GM12892 (cell line): ENCODE results near the gene MYOM1.

Experiments used
- DNase-seq: peaks from one replicate; pipeline ENCODE4 v3.0.0; 2011; ENCODE audit not compliant: insufficient read length
- FAIRE-seq: peaks from 2 replicates; lab custom pipeline; 2011; peaks lifted over from hg19 to GRCh38; lab: Jason Lieb, UNC
- POLR2A ChIP-seq: IDR thresholded peaks from 2 replicates; pipeline ENCODE4 v1.6.1; 2011; ENCODE audit warnings: low read depth, low read length, control low read depth
- POLR2AphosphoS5 ChIP-seq: IDR thresholded peaks from 2 replicates; pipeline ENCODE4 v1.6.1; 2011; ENCODE audit warnings: low read depth, low read length, control low read depth
- TAF1 ChIP-seq: IDR thresholded peaks from 2 replicates; pipeline ENCODE4 v1.6.1; 2011; ENCODE audit warnings: low read depth, mild to moderate bottlenecking, control low read depth, low read length, borderline replicate concordance

Gene MYOM1

DNA sequence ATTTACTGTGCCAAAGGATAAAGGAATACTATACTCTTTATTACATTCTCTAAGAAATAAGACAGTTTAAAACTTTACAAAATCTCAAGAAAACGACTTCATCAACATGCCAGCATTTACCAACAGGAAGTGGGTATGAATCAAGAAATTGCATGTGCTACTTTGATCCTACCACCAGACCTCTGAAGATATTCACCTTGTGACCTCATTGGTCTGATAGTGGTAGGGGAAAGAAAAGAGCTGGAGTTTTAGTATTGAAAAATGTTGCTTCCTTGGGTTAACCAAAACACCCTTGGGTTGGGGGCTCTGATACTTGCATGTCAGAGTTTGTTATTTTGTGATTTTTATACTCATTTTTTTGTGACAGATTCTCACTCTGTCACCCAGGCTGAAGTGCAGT is 122.7 kb downstream of the MYOM1 start:
- FAIRE-seq (no peak), DNase-seq (no peak)
- TF ChIP-seq TAF1, result no peak
- no peak for TF ChIP-seq POLR2A
- TF ChIP-seq POLR2AphosphoS5, result no peak

DNA sequence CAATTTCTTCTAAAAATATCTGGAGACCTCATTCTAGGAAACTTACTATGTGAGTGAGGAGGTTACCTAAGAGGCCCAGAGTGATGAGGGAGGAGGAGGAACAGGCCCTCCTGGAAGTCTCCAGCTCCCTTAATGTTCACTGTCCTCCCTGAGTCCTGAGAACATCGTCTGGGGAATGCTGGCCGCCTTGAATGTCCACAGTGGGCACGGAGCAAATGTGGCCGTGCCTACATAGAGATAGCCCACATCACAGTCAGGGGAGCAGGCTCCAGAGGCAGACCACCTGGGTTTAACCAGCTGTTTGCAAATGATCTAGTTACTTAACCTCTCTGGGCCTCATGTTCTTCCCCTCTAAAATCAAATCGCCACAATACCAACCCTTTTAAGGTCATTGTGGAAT is 123.8 kb downstream of the MYOM1 start:
- TF ChIP-seq POLR2A (no peak), POLR2AphosphoS5 (no peak), TAF1 (no peak)
- FAIRE-seq (no peak), DNase-seq (no peak)

- FAIRE-seq (no peak), DNase-seq (no peak)
- TF ChIP-seq POLR2AphosphoS5 (no peak), POLR2A (no peak), TAF1 (no peak)
Observed at GRCh38 chr18:3094338-3094684, 125.5 kb downstream of the MYOM1 start.

DNA sequence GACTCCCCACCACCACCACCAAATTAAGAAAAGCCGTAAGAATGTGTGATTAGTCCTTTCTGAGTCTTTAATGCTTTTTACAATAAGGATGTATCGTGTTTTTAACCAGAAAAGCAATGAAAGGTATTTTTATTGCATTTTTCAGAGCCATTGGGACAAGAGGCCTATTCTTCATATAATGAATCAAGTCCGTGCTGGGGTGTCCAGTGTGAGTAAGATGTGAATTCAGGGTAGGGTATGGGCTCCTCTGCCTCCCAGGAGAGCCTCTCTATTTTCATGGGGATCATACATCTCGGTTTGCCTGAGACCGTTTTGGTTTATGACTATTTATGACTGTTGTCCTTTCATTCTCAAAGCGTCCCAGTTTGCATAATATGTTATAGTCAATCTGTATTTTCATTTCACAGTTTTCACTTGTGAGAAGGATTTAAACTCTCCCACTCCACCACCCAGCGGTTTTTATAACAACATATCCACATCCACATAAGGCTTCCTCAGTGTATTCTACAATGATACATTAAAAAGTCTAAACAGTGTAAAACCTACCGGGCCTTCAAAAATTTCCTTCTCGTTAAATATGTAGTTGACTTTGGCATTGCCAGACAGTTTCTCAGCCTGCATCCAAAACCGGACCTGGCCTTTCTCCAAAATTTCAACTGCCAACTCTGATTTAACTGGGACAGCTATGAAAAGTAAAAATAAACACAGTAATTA is 126.0 kb downstream of the MYOM1 start:
- no peak for FAIRE-seq

GRCh38 chr18:3092727-3093126 is 127.0 kb downstream of the MYOM1 start:
- TF ChIP-seq POLR2A (no peak), POLR2AphosphoS5 (no peak), TAF1 (no peak)
- DNase-seq (no peak), FAIRE-seq (no peak)

More for the DNA sequence above, 126.0 kb downstream of the MYOM1 start:
- no peak for TF ChIP-seq TAF1
- no peak for TF ChIP-seq POLR2AphosphoS5
- TF ChIP-seq POLR2A, result no peak
- DNase-seq, result no peak

GRCh38 chr18:3089579-3089978 is 130.2 kb downstream of the MYOM1 start:
- TF ChIP-seq TAF1 (no peak), POLR2AphosphoS5 (no peak), POLR2A (no peak)
- FAIRE-seq (no peak), DNase-seq (no peak)

GRCh38 chr18:3088449-3088848 is 131.3 kb downstream of the MYOM1 start:
- TF ChIP-seq TAF1 (no peak), POLR2AphosphoS5 (no peak), POLR2A (no peak)
- DNase-seq (no peak), FAIRE-seq (no peak)

DNA sequence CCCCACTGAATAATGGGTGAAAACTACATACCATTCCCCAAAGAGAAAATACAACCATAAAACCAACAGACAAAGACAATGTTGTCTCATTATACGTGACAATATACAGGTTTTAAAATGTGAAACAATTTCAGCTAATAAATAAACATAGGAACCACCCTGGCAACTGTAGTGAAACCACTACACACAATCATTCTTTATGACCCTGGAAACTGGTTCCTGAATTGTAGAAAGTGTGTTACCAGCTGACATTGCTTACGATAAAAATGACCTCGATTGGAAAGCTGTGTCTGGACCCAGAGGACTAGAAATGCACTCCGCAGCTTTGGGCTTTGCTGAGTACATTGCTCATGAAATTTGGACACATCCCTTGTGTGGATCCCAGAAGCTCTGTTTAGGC is 132.9 kb downstream of the MYOM1 start:
- FAIRE-seq, result no peak
- no peak for DNase-seq
- TF ChIP-seq POLR2A, result no peak
- TF ChIP-seq POLR2AphosphoS5, result no peak
- no peak for TF ChIP-seq TAF1

GRCh38 chr18:3085612-3086011 is 134.2 kb downstream of the MYOM1 start:
- FAIRE-seq, result no peak
- DNase-seq, result no peak
- TF ChIP-seq POLR2A (no peak), TAF1 (no peak), POLR2AphosphoS5 (no peak)

- no peak for FAIRE-seq
- TF ChIP-seq POLR2A (no peak), TAF1 (no peak)
- no peak for DNase-seq
Observed at GRCh38 chr18:3084206-3084605, 135.6 kb downstream of the MYOM1 start.

DNA sequence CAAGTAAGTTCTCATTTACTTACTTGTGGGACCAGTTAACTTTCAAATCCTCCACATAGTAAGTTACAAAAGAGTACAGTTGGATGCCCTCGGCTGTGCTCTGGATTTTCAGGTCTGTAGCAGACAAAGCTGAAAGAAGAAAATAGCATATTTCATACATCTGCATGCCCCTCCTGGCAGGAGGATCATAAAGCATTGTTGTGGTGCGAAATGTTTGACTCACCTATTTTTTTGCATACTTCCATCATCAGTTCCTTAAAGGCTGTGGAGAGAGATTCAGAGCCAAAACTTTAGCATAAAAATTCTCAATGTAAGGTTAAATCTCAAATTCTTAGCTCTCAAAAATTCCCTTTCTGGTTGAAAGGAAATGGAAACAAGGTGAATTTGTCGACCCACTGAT is 136.0 kb downstream of the MYOM1 start:
- DNase-seq, result no peak
- no peak for TF ChIP-seq POLR2AphosphoS5
- no peak for TF ChIP-seq POLR2A
- TF ChIP-seq TAF1, result no peak
- FAIRE-seq, result no peak

- TF ChIP-seq POLR2AphosphoS5, result no peak
- TF ChIP-seq TAF1, result no peak
- no peak for TF ChIP-seq POLR2A
- FAIRE-seq, result no peak
Observed at GRCh38 chr18:3081584-3081991, 138.2 kb downstream of the MYOM1 start.

GRCh38 chr18:3079653-3080052 is 140.1 kb downstream of the MYOM1 start:
- FAIRE-seq (no peak), DNase-seq (no peak)
- TF ChIP-seq TAF1, result no peak
- TF ChIP-seq POLR2AphosphoS5, result no peak
- no peak for TF ChIP-seq POLR2A

More at GRCh38 chr18:3081584-3081991, 138.2 kb downstream of the MYOM1 start:
- DNase-seq, result no peak
